Measurements from ENCODE around the gene CLDN10. TPM values are rescaled to one million over a fixed set of nuclear protein-coding genes. Genes with fewer than 3 reads are reported as not detected.

CLDN10 gene
- polyA plus RNA-seq, 2 of the 4 experiments (the other 2 are of a cell fraction), result 0.18 to 0.96 TPM

- no peak for TF ChIP-seq NFE2L2 (conservative IDR thresholded peaks at IDR 0.05; ENCODE audit: low read length)
- no peak for TF ChIP-seq RCOR1 (IDR thresholded peaks at IDR 0.05; ENCODE audit: low read depth, low read length)
- TF ChIP-seq TP53 (CRISPR knock-in tag; IDR thresholded peaks at IDR 0.05), result no peak
Measured at GRCh38 chr13:95620825-95621498, 68.4 kb downstream of the CLDN10 start (continued).

- no peak overlapping the region for H3K4me2 ChIP-seq
- ChIA-PET CTCF (interaction anchor here (0.6 to 10.8 kb wide), 9 partner anchors 8 to 211 kb away, joined by 3 to 101 read pairs (median 3); no protein-coding TSS in a partner anchor), POLR2A (no interaction called here)
- TF ChIP-seq CEBPB (IDR thresholded peaks at IDR 0.05), result no peak
- no peak for TF ChIP-seq RNF2 (IDR thresholded peaks at IDR 0.05; ENCODE audit: borderline replicate concordance, low read depth)
- no peak for TF ChIP-seq SREBF2 (IDR thresholded peaks at IDR 0.05)
- no peak for TF ChIP-seq FOSB (CRISPR knock-in tag; IDR thresholded peaks at IDR 0.05)
- no peak for TF ChIP-seq HEYL (CRISPR knock-in tag; IDR thresholded peaks at IDR 0.05)
- no peak for TF ChIP-seq MAFK (IDR thresholded peaks at IDR 0.05; ENCODE audit: partially characterized antibody)
- TF ChIP-seq MAX (IDR thresholded peaks at IDR 0.05), result no peak
- TF ChIP-seq ZFP36 (IDR thresholded peaks at IDR 0.05; ENCODE audit: borderline replicate concordance, partially characterized antibody), result no peak
- TF ChIP-seq USF2 (IDR thresholded peaks at IDR 0.05), result no peak
- TF ChIP-seq KDM1A (IDR thresholded peaks at IDR 0.05; ENCODE audit: low read depth), result no peak
- DNase-seq (ENCODE audit: low read depth in 1 of 2, low spot score in 1 of 2) (no peak), FAIRE-seq (no peak), ATAC-seq (no peak)
- 0 out of 3 replicates have a peak, but pooled peaks cover 6% of the 10 kb centered on the region for H3K9me3 ChIP-seq
- 32% methylated on average over 5 of the region's 5 CpGs for WGBS (ENCODE audit: missing lambda C conversion rate)
- no peak overlapping the region for H3K4me3 ChIP-seq
- no peak overlapping the region for H3K27ac ChIP-seq
- H3K4me1 ChIP-seq, result no peaks in the 10 kb centered on the region
Measured at GRCh38 chr13:95623141-95623540, 70.6 kb downstream of the CLDN10 start.

- ChIA-PET CTCF (interaction anchor here (0.6 to 10.8 kb wide), 36 partner anchors 9 to 943 kb away, joined by 3 to 101 read pairs (median 3); no protein-coding TSS in a partner anchor), POLR2A (interaction anchor here (0.7 to 1.5 kb wide), 3 partner anchors 19 to 209 kb away, joined by 3 to 5 read pairs (median 5); partner anchors contain the start of gene DNAJC3)
- H3K4me3 ChIP-seq, result no peak overlapping the region
- no peak for TF ChIP-seq POLR2A (IDR thresholded peaks at IDR 0.05; ENCODE audit: low read length)
- TF ChIP-seq PHF8 (IDR thresholded peaks at IDR 0.05; ENCODE audit: borderline replicate concordance, low read depth), result no peak
- no peak for TF ChIP-seq EHMT2 (IDR thresholded peaks at IDR 0.05; ENCODE audit: low read depth)
- no peak for TF ChIP-seq FOSL2 (IDR thresholded peaks at IDR 0.05)
- no peak for TF ChIP-seq FOSL2 (CRISPR knock-in tag; IDR thresholded peaks at IDR 0.05)
- TF ChIP-seq RNF2 (IDR thresholded peaks at IDR 0.05; ENCODE audit: borderline replicate concordance, low read depth), result no peak
- TF ChIP-seq RAD21 (conservative IDR thresholded peaks at IDR 0.05 in 1 of 2, IDR thresholded peaks at IDR 0.05 in 1 of 2), result peak; percentile 74 to 77
- TF ChIP-seq TFCP2L1 (CRISPR knock-in tag; IDR thresholded peaks at IDR 0.05), result no peak
- peak; percentile 57 for TF ChIP-seq SMC3 (IDR thresholded peaks at IDR 0.05)
- TF ChIP-seq HOXB5 (CRISPR knock-in tag; IDR thresholded peaks at IDR 0.05), result no peak
- no peak for TF ChIP-seq JUN (IDR thresholded peaks at IDR 0.05)
- TF ChIP-seq ZFP36 (IDR thresholded peaks at IDR 0.05; ENCODE audit: borderline replicate concordance, partially characterized antibody), result no peak
- TF ChIP-seq CTCF (IDR thresholded peaks at IDR 0.05), result peak; percentile 66
- DNase-seq (ENCODE audit: low read depth in 1 of 2, low spot score in 1 of 2) (peak; percentile 25 to 52), FAIRE-seq (no peak), ATAC-seq (peak; percentile 59 to 78; a peak in 4 of 6 replicates)
- no peak overlapping the region for H3K4me2 ChIP-seq
- 9% methylated on average over 5 of the region's 5 CpGs for WGBS (ENCODE audit: missing lambda C conversion rate)
- H3K4me1 ChIP-seq, result no peaks in the 10 kb centered on the region
- 0 out of 3 replicates have a peak, but pooled peaks cover 6% of the 10 kb centered on the region for H3K9me3 ChIP-seq
- H3K27ac ChIP-seq, result no peak overlapping the region
Measured at GRCh38 chr13:95624020-95624419, 71.5 kb downstream of the CLDN10 start.

Data from A549 (cell line).